Measurements from ENCODE around the gene HDAC6.

DNA sequence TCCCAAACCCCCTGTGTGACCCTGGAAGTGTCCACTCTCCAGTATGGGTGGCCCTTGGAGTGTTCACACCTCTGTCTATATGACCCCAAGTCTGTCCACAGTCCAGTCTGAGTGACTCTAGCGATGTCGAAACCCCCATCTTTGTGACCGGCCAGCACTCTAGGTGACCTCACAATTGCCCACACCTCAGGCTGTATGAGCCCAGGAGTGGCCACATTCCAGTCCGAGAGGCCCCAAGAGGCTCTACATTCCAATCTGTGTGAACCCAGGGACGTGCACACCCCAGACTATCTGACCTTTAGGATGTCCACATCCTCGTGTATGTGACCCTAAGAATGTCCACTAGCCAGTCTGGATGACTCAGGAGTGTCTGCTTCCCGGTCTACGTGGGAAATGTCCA, 47.6 kb upstream of the HDAC6 start:
- TF ChIP-seq HOXA7 (CRISPR knock-in tag; IDR thresholded peaks at IDR 0.05), result no peak
- TF ChIP-seq GTF2F1 (IDR thresholded peaks at IDR 0.05; ENCODE audit: low read length), result no peak
- TF ChIP-seq, protein P1, sequence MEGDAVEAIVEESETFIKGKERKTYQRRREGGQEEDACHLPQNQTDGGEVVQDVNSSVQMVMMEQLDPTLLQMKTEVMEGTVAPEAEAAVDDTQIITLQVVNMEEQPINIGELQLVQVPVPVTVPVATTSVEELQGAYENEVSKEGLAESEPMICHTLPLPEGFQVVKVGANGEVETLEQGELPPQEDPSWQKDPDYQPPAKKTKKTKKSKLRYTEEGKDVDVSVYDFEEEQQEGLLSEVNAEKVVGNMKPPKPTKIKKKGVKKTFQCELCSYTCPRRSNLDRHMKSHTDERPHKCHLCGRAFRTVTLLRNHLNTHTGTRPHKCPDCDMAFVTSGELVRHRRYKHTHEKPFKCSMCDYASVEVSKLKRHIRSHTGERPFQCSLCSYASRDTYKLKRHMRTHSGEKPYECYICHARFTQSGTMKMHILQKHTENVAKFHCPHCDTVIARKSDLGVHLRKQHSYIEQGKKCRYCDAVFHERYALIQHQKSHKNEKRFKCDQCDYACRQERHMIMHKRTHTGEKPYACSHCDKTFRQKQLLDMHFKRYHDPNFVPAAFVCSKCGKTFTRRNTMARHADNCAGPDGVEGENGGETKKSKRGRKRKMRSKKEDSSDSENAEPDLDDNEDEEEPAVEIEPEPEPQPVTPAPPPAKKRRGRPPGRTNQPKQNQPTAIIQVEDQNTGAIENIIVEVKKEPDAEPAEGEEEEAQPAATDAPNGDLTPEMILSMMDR (CRISPR knock-in tag; IDR thresholded peaks at IDR 0.05), result no peak
- TF ChIP-seq, protein P2, sequence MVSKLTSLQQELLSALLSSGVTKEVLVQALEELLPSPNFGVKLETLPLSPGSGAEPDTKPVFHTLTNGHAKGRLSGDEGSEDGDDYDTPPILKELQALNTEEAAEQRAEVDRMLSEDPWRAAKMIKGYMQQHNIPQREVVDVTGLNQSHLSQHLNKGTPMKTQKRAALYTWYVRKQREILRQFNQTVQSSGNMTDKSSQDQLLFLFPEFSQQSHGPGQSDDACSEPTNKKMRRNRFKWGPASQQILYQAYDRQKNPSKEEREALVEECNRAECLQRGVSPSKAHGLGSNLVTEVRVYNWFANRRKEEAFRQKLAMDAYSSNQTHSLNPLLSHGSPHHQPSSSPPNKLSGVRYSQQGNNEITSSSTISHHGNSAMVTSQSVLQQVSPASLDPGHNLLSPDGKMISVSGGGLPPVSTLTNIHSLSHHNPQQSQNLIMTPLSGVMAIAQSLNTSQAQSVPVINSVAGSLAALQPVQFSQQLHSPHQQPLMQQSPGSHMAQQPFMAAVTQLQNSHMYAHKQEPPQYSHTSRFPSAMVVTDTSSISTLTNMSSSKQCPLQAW (CRISPR knock-in tag; IDR thresholded peaks at IDR 0.05), result no peak
- TF ChIP-seq, protein P3, sequence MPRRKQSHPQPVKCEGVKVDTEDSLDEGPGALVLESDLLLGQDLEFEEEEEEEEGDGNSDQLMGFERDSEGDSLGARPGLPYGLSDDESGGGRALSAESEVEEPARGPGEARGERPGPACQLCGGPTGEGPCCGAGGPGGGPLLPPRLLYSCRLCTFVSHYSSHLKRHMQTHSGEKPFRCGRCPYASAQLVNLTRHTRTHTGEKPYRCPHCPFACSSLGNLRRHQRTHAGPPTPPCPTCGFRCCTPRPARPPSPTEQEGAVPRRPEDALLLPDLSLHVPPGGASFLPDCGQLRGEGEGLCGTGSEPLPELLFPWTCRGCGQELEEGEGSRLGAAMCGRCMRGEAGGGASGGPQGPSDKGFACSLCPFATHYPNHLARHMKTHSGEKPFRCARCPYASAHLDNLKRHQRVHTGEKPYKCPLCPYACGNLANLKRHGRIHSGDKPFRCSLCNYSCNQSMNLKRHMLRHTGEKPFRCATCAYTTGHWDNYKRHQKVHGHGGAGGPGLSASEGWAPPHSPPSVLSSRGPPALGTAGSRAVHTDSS (CRISPR knock-in tag; conservative IDR thresholded peaks at IDR 0.05), result no peak
- TF ChIP-seq MED1 (CRISPR knock-in tag; IDR thresholded peaks at IDR 0.05), result no peak
- no peak for TF ChIP-seq BHLHE40 (IDR thresholded peaks at IDR 0.05; ENCODE audit: low read length)
- no peak for TF ChIP-seq POLR2A (IDR thresholded peaks at IDR 0.05; ENCODE audit: insufficient read depth in 1 of 2, low read depth in 2 of 2, low read length in 2 of 2)

Measured in HepG2 (cell line).